ENCODE results near the gene ADGRF3. TPM values are rescaled to one million over a fixed set of nuclear protein-coding genes. Genes with fewer than 3 reads are reported as not detected.
A peak's percentile ranks its signal among the peaks of the same experiment; 100 is the strongest.

The ADGRF3 gene
- total RNA-seq (2021), result 0.38 and 0.48 TPM in 2 replicates
- percentile 40 among the genes with signal in this experiment for Bru-seq, nascent RNA
- BruChase-seq, experiment 1, labeled RNA remaining after a 2-hour chase, result percentile 37 among the genes with signal in this experiment
- BruChase-seq, experiment 2, labeled RNA remaining after a 6-hour chase, result percentile 30 among the genes with signal in this experiment
- long read RNA-seq, partial matches to known transcripts, result 0 of 3 reads
- long read RNA-seq, other reads (novel, unspliced or antisense), result 3 of 3 reads

GRCh38 chr2:26346454-26347053 lies at the start of gene ADGRF3:
TSS of gene ADGRF3 (minus strand) at chr2:26346789. CDS start at chr2:26346234, 555 bp downstream.
- intact Hi-C loops (cut with micrococcal nuclease; ENCODE audit: unreplicated experiment), result loop anchor here (10.0 kb wide), 1 partner anchor 118 kb away; no protein-coding TSS in a partner anchor
- Histone ChIP-seq H3K4me1 (replicated peaks; ENCODE audit: insufficient read depth) (peaks cover 39% of the 10 kb centered on the region), H4K20me1 (ENCODE audit: insufficient read depth) (no peaks in the 10 kb centered on the region; the same call in 1 of the 2 replicates), H3K27ac (peak within 1 kb of the TSS; percentile 84), H3K27me3 (ENCODE audit: insufficient read depth, low read depth) (no peaks in the 10 kb centered on the region), H3K4me3 (peak within 1 kb of the TSS; percentile 85), H3K79me2 (ENCODE audit: low read depth) (peaks cover 77% of the 10 kb centered on the region), H2AFZ (peak within 1 kb of the TSS; percentile 83), H3K9me2 (ENCODE audit: insufficient read depth) (no peaks in the 10 kb centered on the region), H3K9me3 (ENCODE audit: insufficient read depth, low read depth) (no peaks in the 10 kb centered on the region), H3K36me3 (ENCODE audit: low read depth) (no peaks in the 10 kb centered on the region), H3K4me2 (peak within 1 kb of the TSS; percentile 96), H3F3A (ENCODE audit: insufficient read depth, low read depth) (peaks cover 20% of the 10 kb centered on the region; the same call in 1 of the 2 replicates)
- CTCF ChIA-PET, result no interaction called here
- DNase-seq, result peak; percentile 49 to 63
- POLR2A ChIA-PET (ENCODE audit: unreplicated experiment), result interaction anchor here (1.9 kb wide), 1 partner anchor 9 kb away, joined by 31 read pairs; no protein-coding TSS in a partner anchor
- BruUV-seq (replicated peaks), result TSS peak; percentile 40
- TF ChIP-seq EZH2 (IDR thresholded peaks at IDR 0.05; ENCODE audit: low read depth) (no peak), CTCF (conservative IDR thresholded peaks at IDR 0.05) (no peak)

GRCh38 chr2:26395394-26395793 lies 48.8 kb upstream of the ADGRF3 start:
- intact Hi-C loops (cut with micrococcal nuclease; ENCODE audit: unreplicated experiment), result no loop called here
- Histone ChIP-seq H3K27me3 (ENCODE audit: insufficient read depth, low read depth) (no peaks in the 10 kb centered on the region), H2AFZ (no peak overlapping the region), H3F3A (ENCODE audit: insufficient read depth, low read depth) (peaks cover 36% of the 10 kb centered on the region), H4K20me1 (ENCODE audit: insufficient read depth) (no peaks in the 10 kb centered on the region), H3K36me3 (ENCODE audit: low read depth) (peaks cover 11% of the 10 kb centered on the region; the same call in 1 of the 2 replicates), H3K27ac (no peak overlapping the region), H3K4me3 (no peak overlapping the region), H3K4me1 (replicated peaks; ENCODE audit: insufficient read depth) (no peaks in the 10 kb centered on the region), H3K79me2 (ENCODE audit: low read depth) (no peaks in the 10 kb centered on the region), H3K4me2 (no peak overlapping the region), H3K9me2 (ENCODE audit: insufficient read depth) (no peaks in the 10 kb centered on the region), H3K9me3 (ENCODE audit: insufficient read depth, low read depth) (no peaks in the 10 kb centered on the region)
- TF ChIP-seq EZH2 (IDR thresholded peaks at IDR 0.05; ENCODE audit: low read depth) (no peak), CTCF (conservative IDR thresholded peaks at IDR 0.05) (no peak)
- no peak for DNase-seq
- BruUV-seq (replicated peaks), result no TSS peak
- POLR2A ChIA-PET (ENCODE audit: unreplicated experiment), result no interaction called here
- CTCF ChIA-PET, result no interaction called here

GRCh38 chr2:26394694-26395093 lies 48.1 kb upstream of the ADGRF3 start:
- no peak overlapping the region for H3K4me3 ChIP-seq
- ChIA-PET CTCF (no interaction called here), POLR2A (ENCODE audit: unreplicated experiment) (no interaction called here)
- H3K27me3 ChIP-seq (ENCODE audit: insufficient read depth, low read depth), result no peaks in the 10 kb centered on the region
- H3K79me2 ChIP-seq (ENCODE audit: low read depth), result no peaks in the 10 kb centered on the region
- no peak for DNase-seq
- no peak overlapping the region for H3K27ac ChIP-seq
- H2AFZ ChIP-seq, result no peak overlapping the region
- no peaks in the 10 kb centered on the region for H4K20me1 ChIP-seq (ENCODE audit: insufficient read depth)
- no peak overlapping the region for H3K4me2 ChIP-seq
- intact Hi-C loops (cut with micrococcal nuclease; ENCODE audit: unreplicated experiment), result no loop called here
- no TSS peak for BruUV-seq (replicated peaks)
- H3K36me3 ChIP-seq (ENCODE audit: low read depth), result peaks cover 17% of the 10 kb centered on the region
- no peaks in the 10 kb centered on the region for H3K9me3 ChIP-seq (ENCODE audit: insufficient read depth, low read depth)
- no peaks in the 10 kb centered on the region for H3K9me2 ChIP-seq (ENCODE audit: insufficient read depth)
- no peak for TF ChIP-seq EZH2 (IDR thresholded peaks at IDR 0.05; ENCODE audit: low read depth)
- TF ChIP-seq CTCF (conservative IDR thresholded peaks at IDR 0.05), result no peak
- no peaks in the 10 kb centered on the region for H3K4me1 ChIP-seq (replicated peaks; ENCODE audit: insufficient read depth)
- H3F3A ChIP-seq (ENCODE audit: insufficient read depth, low read depth), result peaks cover 30% of the 10 kb centered on the region
